Activated B cell treated with CpG ODN at 0.5 μM for 24 hours (primary cell): Measurements from ENCODE around the gene MYOZ3. TPM values are rescaled to one million over a fixed set of nuclear protein-coding genes. Genes with fewer than 3 reads are reported as not detected.

ENCODE experiments used
- ATAC-seq: fragments of 200-7000 bp; cut with Tn5 transposase; one replicate; pipeline ENCODE4 v1.10.0; 2021; ENCODE audit warnings: low read depth, mild to moderate bottlenecking, moderate library complexity
- CTCF ChIA-PET: fragments of 350-600 bp; sonication (Branson Sonifier 250); formaldehyde crosslinking; loops from one replicate; lab custom pipeline; 2021; ENCODE audit warnings: antibody characterized with exemption; lab: Charles Lee
- POLR2A ChIA-PET: fragments of 350-600 bp; sonication (Branson Sonifier 250); formaldehyde crosslinking; loops from one replicate; lab custom pipeline; 2021; ENCODE audit warnings: antibody characterized with exemption; lab: Charles Lee
- DNase-seq: peaks from one replicate; pipeline ENCODE4 v3.0.0; 2022
- H3K27ac Mint-ChIP-seq: one replicate; pipeline ENCODE4 v1.8.0; 2020; ENCODE audit warnings: mixed read lengths
- H3K27me3 Mint-ChIP-seq: one replicate; pipeline ENCODE4 v1.8.0; 2021; ENCODE audit warnings: mixed read lengths
- H3K36me3 Mint-ChIP-seq: one replicate; pipeline ENCODE4 v1.8.0; 2021; ENCODE audit warnings: low read depth, mixed read lengths
- H3K4me1 Mint-ChIP-seq: one replicate; pipeline ENCODE4 v1.8.0; 2021; ENCODE audit warnings: mixed read lengths
- H3K4me3 Mint-ChIP-seq: one replicate; pipeline ENCODE4 v1.8.0; 2020; ENCODE audit warnings: mild to moderate bottlenecking, mixed read lengths
- H3K9me3 Mint-ChIP-seq: one replicate; pipeline ENCODE4 v1.8.0; 2020; ENCODE audit warnings: mixed read lengths
- CTCF ChIP-seq: fragments of 200-600 bp; IDR thresholded peaks from one replicate; pipeline ENCODE4 v1.8.0; 2022; ENCODE audit warnings: antibody characterized with exemption, mild to moderate bottlenecking
- intact Hi-C: fragments of 100-400 bp; cut with micrococcal nuclease; formaldehyde crosslinking; loops from one replicate; pipeline ENCODE4 v1.15.1; 2024
- total RNA-seq: library from RNA; stranded (reverse); gene quantifications from 2 replicates; pipeline ENCODE4 v1.2.3, GENCODE V29; 2022

MYOZ3 gene
- total RNA-seq, 1 donor from 2014 or later, result 0.18 TPM

- H3K9me3 Mint-ChIP-seq, result no peaks in the 10 kb centered on the region
- POLR2A ChIA-PET, result no interaction called here
- TF ChIP-seq CTCF, result no peak
- no peaks in the 10 kb centered on the region for H3K36me3 Mint-ChIP-seq
- intact Hi-C loops, result no loop called here
- no peak overlapping the region for H3K27ac Mint-ChIP-seq
- CTCF ChIA-PET, result interaction anchor here (1.1 kb wide), 1 partner anchor 99 kb away, joined by 4 read pairs; no protein-coding TSS in a partner anchor
- ATAC-seq, result no peak
- H3K4me3 Mint-ChIP-seq, result no peak overlapping the region
- no peak for DNase-seq
- peaks cover 1% of the 10 kb centered on the region for H3K27me3 Mint-ChIP-seq
- H3K4me1 Mint-ChIP-seq, result peaks cover 16% of the 10 kb centered on the region
Observed at GRCh38 chr5:150658699-150659265, 2.3 kb upstream of the MYOZ3 start.

GRCh38 chr5:150659360-150660107 lies 1.5 kb upstream of the MYOZ3 start:
- no peak for DNase-seq
- Mint-ChIP-seq H3K4me1 (peaks cover 13% of the 10 kb centered on the region), H3K9me3 (no peaks in the 10 kb centered on the region), H3K4me3 (no peak overlapping the region), H3K36me3 (no peaks in the 10 kb centered on the region), H3K27ac (no peak overlapping the region), H3K27me3 (peaks cover 1% of the 10 kb centered on the region)
- intact Hi-C loops, result no loop called here
- POLR2A ChIA-PET, result no interaction called here
- CTCF ChIA-PET, result interaction anchor here (1.1 kb wide), 1 partner anchor 99 kb away, joined by 4 read pairs; no protein-coding TSS in a partner anchor
- ATAC-seq, result no peak
- TF ChIP-seq CTCF, result no peak

- no peak for ATAC-seq
- Mint-ChIP-seq H3K9me3 (no peaks in the 10 kb centered on the region), H3K4me1 (peaks cover 13% of the 10 kb centered on the region), H3K27ac (no peak overlapping the region), H3K4me3 (no peak overlapping the region), H3K36me3 (no peaks in the 10 kb centered on the region), H3K27me3 (peaks cover 1% of the 10 kb centered on the region)
- ChIA-PET POLR2A (no interaction called here), CTCF (interaction anchor here (1.1 kb wide), 1 partner anchor 100 kb away, joined by 4 read pairs; no protein-coding TSS in a partner anchor)
- TF ChIP-seq CTCF, result no peak
- DNase-seq, result no peak
- intact Hi-C loops, result no loop called here
Observed at GRCh38 chr5:150660108-150660831, 781 bp upstream of the MYOZ3 start.

DNA sequence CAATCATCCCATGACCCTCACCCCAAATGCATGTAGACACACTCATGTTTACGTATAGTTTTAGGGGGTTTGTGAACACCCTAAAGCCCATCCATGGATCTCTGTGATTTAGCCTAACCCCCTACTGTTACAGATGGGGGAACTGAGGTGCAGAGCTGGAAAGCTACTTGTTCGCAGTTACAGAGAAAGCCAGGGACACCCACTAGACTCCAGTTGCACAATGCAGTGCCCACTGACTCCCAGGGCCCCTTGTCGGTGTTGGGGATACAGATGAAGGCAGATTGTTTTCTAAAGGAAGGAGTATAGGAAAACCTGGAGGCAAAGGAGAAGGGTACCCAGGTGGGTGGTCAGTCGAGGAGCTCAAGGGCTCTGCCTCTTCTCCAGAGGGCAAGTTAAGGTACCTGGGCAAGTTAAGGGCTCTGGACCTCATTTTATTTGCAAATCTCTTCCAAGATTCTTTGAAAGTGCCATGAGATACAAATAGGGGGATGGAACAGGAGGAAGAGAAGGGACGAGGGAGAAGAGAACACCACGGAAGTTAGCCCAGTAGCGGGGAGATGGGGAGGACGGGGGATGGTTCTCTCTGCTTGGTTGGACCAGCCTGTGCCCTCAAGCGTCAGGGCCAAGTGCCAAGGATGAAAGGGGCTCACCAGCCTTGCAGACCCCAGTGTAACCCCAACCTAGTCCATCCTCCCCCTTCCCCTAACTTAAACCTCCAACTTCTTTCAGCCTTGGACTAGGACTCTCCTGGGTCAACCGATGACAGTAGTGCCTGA lies 958 bp downstream of the MYOZ3 start:
- POLR2A ChIA-PET, result no interaction called here
- intact Hi-C loops, result no loop called here
- ATAC-seq, result no peak
- Mint-ChIP-seq H3K27me3 (peaks cover 1% of the 10 kb centered on the region), H3K4me3 (no peak overlapping the region), H3K9me3 (no peaks in the 10 kb centered on the region), H3K4me1 (peaks cover 9% of the 10 kb centered on the region), H3K27ac (no peak overlapping the region), H3K36me3 (no peaks in the 10 kb centered on the region)
- no peak for DNase-seq
- TF ChIP-seq CTCF, result no peak
- CTCF ChIA-PET, result interaction anchor here (1.6 kb wide), 1 partner anchor 101 kb away, joined by 7 read pairs; no protein-coding TSS in a partner anchor
